ENCODE results near the gene LCLAT1.

The LCLAT1 gene

GRCh38 chr2:30447149-30448045, at the start of gene LCLAT1:
TSS of gene LCLAT1 (plus strand) at chr2:30447246. CDS start at chr2:30525591, 78,345 bp downstream.
- DNase-seq (ENCODE audit: low read depth in 2 of 2), result peak; percentile 30 to 48

DNA sequence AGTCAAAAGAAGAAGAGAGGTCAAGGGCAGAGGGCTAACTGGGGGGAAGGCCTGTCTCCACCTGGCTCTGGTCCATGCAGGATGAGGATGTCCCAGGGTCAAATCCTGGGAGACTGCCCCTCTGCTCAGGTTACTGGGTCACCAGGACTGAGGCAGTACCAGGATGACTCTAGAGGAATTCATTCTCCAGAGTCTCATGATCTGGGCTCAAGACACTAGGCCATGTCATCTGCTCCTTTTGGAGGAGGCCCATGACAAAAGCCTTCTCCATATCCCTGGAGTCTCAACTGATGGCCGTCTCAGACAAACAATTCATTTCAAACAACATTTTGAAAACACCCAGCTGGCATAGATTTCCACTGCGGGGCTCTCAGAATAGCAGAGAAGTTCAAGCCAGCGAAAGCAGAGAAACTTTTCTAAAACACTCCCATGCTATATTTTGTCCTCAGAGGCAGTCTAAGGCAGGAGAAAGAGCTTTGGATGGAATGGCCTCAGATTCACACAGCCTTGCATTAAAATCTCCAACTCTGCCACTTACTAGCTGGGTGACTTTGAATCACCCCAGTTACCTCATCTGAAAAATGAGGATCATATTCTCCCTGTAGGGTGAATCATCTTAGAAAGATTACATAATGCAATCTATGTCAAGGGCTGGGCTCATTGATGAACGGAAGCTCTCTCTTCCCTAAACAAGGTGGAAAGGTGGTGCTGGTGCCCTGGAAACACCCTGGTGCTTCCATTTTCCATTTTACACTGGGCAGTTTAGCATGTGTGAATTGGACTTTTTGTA, 48.8 kb upstream of the LCLAT1 start:
- DNase-seq (ENCODE audit: low read depth in 2 of 2), result no peak

DNA sequence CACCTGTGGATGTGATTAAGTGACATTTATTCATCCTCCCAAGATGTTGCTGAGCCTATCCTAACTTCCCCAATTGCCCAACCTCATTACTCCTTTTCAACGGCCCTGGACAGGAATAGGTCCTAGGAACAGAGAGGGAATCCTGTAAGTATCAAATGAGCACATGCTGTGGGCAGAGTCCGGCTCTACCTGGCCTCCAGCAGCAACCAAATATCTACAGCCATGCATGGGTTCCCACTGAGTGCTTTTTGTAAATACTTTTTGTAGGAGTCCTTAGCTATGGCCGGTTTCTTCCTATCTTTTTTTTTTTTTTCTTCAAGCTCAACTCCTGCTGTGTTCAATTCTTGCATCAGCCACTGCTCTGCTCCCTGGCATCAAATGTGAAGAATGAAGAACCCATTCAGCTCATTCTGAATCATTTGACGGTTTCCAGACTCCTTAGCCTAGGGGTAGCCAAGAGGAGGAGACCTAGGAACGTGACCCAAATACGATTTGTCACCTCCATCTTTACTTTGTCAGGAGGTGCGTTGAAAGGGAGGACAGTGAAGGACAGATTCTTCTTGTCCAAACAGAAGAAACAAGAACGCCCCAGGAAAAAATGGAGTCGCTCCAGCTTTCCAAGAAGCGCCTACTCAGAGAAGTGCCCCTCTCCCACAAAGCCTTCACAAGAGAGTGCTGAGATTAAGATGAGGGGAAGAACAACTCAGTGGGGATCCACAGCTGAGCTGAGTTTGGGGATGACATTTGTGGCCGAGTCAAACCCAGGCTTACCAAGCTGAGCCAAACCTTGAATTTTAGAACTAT, 46.7 kb upstream of the LCLAT1 start:
- no peak for DNase-seq (ENCODE audit: low read depth in 2 of 2)

- no peak for DNase-seq (ENCODE audit: low read depth in 2 of 2)
Measured at GRCh38 chr2:30402441-30403182, 44.4 kb upstream of the LCLAT1 start.

DNA sequence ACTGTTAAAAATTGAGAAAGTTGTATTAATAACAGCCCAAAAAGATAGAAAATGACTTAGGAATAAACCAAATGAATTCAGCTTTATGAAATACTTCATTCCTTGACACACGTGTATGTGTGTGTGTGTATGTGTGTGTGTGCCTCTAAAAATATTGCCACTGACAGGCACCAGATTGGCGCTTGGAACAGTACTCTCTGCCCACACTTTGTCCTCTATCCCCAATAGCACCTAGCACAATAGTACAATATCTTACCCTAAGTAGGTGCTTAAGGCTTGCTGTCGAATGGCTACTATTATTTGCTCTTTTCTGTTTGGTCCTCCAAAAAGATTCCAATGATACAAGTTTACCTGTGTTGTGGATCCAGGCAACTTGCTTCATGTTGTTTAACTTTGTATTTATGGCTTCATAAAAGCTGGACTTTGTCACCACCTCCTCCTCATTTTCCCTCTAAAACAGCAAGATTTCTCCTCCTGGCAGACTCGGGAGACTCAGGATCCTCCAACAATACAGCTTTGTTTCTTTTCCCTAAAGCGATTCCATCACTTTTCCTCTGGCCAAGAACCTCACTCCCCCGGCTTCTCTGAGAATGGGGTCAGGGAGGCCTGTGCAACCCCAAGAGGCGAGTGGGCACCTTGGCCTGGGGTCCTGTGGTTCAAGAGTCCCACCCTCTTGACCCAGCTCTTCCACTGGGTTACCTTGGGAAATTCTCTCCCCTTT, 43.3 kb upstream of the LCLAT1 start:
- DNase-seq (ENCODE audit: low read depth in 2 of 2), result no peak

DNA sequence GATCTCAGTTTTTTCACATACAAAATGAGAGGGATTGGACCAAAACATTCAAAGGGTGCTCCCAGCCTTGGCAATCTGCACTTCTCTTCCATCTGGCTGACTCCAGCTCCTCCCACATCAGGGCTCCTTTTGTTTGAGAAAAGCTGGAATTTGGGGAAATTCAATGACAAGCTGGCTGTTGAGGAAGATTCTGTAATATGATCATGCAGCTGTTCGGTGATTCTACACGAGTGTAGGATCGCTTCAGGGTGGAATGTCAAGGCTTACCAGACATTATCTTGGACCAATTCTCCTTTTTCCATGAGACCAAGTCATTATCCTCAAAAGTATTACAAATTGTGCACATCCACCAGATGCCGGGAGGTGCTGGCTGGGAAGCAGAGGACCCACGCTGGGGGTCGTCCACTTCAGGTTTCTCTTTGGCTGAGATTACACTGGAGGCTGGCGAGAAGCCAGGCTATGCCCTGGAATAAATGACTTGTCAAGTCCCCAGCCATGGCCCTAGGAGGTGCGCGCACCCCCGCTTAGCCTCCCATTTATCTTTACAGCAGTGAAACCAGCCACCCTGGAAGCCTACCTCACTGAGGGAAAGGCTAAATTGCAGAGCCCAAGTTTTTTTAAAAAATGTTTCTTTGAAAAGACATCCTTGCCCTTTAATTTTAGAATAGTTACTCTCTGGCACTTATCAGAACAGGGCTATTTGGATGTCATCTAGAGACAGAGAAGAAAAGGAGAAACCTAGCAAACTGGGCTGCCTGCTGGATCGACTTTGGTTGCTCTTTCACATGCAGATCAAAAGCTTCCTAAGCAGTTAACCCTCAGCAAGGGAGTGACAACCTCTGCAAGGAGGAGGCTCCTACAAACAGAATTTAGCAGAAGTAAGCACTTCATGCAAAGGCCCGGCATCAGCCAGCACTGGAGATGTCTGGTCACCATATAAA, 42.5 kb upstream of the LCLAT1 start:
- no peak for DNase-seq (ENCODE audit: low read depth in 2 of 2)

DNA sequence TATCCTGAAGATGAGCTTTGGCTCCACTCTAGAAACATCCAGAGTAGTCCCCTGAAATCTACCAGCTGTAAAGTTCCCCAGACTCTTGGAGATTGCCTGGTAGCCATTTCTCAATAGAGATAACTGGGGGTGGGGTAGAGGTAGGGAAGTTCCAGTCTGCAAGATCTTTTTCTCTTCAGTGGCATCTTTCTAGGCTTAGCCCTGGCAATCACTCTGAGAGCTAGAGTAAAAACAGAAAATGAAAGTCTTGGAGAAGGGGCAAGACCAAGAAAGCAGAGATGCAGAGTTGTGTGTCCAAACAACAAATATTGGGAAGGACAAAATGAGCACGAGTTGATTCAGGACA, 41.8 kb upstream of the LCLAT1 start:
- no peak for DNase-seq (ENCODE audit: low read depth in 2 of 2)

DNA sequence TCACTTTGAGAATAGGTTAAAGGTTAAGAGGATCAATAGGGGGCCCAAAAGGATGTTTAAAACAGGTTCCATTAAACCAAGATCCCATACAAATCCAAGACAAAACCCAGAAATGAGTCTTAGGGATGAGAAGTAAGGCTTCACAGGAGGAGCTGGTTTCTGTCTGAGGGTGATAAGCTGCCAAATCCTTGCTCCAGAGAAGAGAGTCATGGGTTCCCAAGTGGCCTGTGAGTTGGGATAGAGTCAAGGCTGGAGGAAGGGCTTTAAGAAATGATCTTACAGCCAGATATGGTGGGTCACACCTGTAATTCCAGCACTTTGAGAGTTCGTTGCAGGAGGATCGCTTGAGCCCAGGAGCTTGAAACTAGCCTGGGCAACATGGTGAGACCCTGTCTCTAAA, 40.2 kb upstream of the LCLAT1 start:
- DNase-seq (ENCODE audit: low read depth in 2 of 2), result no peak

- no peak for DNase-seq (ENCODE audit: low read depth in 2 of 2)
Measured at GRCh38 chr2:30408961-30409387, 38.1 kb upstream of the LCLAT1 start.

- no peak for DNase-seq (ENCODE audit: low read depth in 2 of 2)
Measured at GRCh38 chr2:30410217-30410616, 36.8 kb upstream of the LCLAT1 start.

GRCh38 chr2:30412047-30412683, 34.9 kb upstream of the LCLAT1 start:
- DNase-seq (ENCODE audit: low read depth in 2 of 2), result no peak

- DNase-seq (ENCODE audit: low read depth in 2 of 2), result no peak
Measured at GRCh38 chr2:30412684-30413570, 34.1 kb upstream of the LCLAT1 start.

- peak; percentile 66 to 72 for DNase-seq (ENCODE audit: low read depth in 2 of 2)
Measured at GRCh38 chr2:30414961-30415360, 32.1 kb upstream of the LCLAT1 start.

GRCh38 chr2:30417253-30417652, 29.8 kb upstream of the LCLAT1 start:
- no peak for DNase-seq (ENCODE audit: low read depth in 2 of 2)

GRCh38 chr2:30421026-30421603, 25.9 kb upstream of the LCLAT1 start:
- DNase-seq (ENCODE audit: low read depth in 2 of 2), result no peak

DNA sequence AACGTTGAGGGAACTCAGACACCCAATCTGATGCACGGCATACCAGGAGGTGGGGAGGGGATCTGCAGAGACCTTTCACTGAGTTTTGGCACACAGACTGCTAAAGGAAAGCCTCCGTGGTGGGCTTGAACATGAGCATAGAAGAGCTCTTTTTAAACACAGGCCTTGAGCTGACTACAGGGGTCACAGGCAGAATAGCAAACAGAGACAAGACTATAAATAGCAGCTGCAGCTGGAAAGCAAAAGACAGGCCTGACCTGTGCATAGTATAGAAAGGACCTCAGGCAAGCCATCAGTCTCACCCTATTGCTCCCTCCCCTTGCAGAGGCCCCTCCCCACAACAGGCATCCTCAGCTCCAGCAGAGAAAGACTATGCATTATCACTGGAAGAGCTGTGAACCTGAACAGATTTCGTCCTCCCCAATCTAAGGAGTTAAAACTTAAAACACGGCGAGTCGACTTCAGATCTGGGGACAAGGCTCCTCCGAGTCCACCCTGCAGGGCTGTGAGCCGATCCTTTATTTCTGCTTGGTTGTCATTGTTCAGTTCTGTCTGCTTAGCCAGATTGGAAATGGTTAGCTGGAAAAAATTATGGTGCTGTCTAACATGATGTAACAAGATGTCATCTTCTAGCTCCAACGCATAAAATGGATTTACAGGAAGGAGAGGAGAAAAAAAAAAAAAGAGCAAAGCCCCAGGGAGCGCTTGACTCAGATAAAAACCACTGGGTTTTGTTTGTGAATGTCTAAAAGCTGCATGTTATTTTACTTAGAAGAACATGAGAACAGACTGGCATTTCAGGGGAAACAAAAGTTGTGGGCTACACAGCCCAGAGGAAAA, 25.2 kb upstream of the LCLAT1 start:
- DNase-seq (ENCODE audit: low read depth in 2 of 2), result peak; percentile 87 to 89
